GM21367 (cell line): ENCODE results near the gene CREBL2.
"Not testable (repeated sequence)": the region's sequence is repeated elsewhere in the genome, so short reads cannot be mapped to it uniquely, and the experiment has no call there.

ENCODE experiments used
- ATAC-seq: cut with Tn5 transposase; IDR thresholded peaks from one replicate; pipeline ENCODE4 v1.9.1; 2021; ENCODE audit not compliant: unreplicated experiment

The CREBL2 gene

GRCh38 chr12:12611512-12612306 is at the start of gene CREBL2:
Gene CREBL2 (plus strand): TSS chr12:12611876. CDS start chr12:12612173, 297 bp downstream.
- ATAC-seq, result peak; percentile 50

- no peak for ATAC-seq
Measured at GRCh38 chr12:12562016-12562483, 49.6 kb upstream of the CREBL2 start.

- peak; percentile 70 for ATAC-seq
Measured at GRCh38 chr12:12562585-12563261, 49.0 kb upstream of the CREBL2 start, which contains the start of gene DUSP16. Gene DUSP16 (minus strand): TSS chr12:12562863. CDS start chr12:12521098, 41,765 bp downstream.

- no peak for ATAC-seq
Measured at GRCh38 chr12:12563290-12563928, 48.3 kb upstream of the CREBL2 start.

GRCh38 chr12:12564911-12565310 is 46.8 kb upstream of the CREBL2 start:
- no peak for ATAC-seq

- ATAC-seq, result not testable (repeated sequence)
Measured at GRCh38 chr12:12565971-12566370, 45.7 kb upstream of the CREBL2 start.

GRCh38 chr12:12572659-12573058 is 39.0 kb upstream of the CREBL2 start:
- ATAC-seq, result no peak

GRCh38 chr12:12577786-12578185 is 33.9 kb upstream of the CREBL2 start:
- ATAC-seq, result no peak

- not testable (repeated sequence) for ATAC-seq
Measured at GRCh38 chr12:12580716-12581115, 31.0 kb upstream of the CREBL2 start.

GRCh38 chr12:12582193-12582881 is 29.3 kb upstream of the CREBL2 start:
- ATAC-seq, result peak; percentile 35

- ATAC-seq, result peak; percentile 80
Measured at GRCh38 chr12:12582895-12583303, 28.8 kb upstream of the CREBL2 start.

- no peak for ATAC-seq
Measured at GRCh38 chr12:12583510-12584178, 28.0 kb upstream of the CREBL2 start.

- ATAC-seq, result no peak
Measured at GRCh38 chr12:12585115-12585863, 26.4 kb upstream of the CREBL2 start.

- no peak for ATAC-seq
Measured at GRCh38 chr12:12586879-12587675, 24.6 kb upstream of the CREBL2 start.

- ATAC-seq, result no peak
Measured at GRCh38 chr12:12587878-12588277, 23.8 kb upstream of the CREBL2 start.

- ATAC-seq, result not testable (repeated sequence)
Measured at GRCh38 chr12:12588436-12588835, 23.2 kb upstream of the CREBL2 start.

- no peak for ATAC-seq
Measured at GRCh38 chr12:12590961-12591360, 20.7 kb upstream of the CREBL2 start.

- no peak for ATAC-seq
Measured at GRCh38 chr12:12592930-12593329, 18.7 kb upstream of the CREBL2 start.

GRCh38 chr12:12595929-12596328 is 15.7 kb upstream of the CREBL2 start:
- not testable (repeated sequence) for ATAC-seq
